Inferior parietal cortex (tissue), 1 donor: ENCODE results near the gene TRMT2A.
"Not testable (repeated sequence)": the region's sequence is repeated elsewhere in the genome, so short reads cannot be mapped to it uniquely, and the experiment has no call there.

ENCODE experiments used
- DNase-seq: peaks from one replicate; pipeline ENCODE4 v3.0.0-alpha.2; 2016; ENCODE audit errors: extremely low spot score

The TRMT2A gene, protein sequence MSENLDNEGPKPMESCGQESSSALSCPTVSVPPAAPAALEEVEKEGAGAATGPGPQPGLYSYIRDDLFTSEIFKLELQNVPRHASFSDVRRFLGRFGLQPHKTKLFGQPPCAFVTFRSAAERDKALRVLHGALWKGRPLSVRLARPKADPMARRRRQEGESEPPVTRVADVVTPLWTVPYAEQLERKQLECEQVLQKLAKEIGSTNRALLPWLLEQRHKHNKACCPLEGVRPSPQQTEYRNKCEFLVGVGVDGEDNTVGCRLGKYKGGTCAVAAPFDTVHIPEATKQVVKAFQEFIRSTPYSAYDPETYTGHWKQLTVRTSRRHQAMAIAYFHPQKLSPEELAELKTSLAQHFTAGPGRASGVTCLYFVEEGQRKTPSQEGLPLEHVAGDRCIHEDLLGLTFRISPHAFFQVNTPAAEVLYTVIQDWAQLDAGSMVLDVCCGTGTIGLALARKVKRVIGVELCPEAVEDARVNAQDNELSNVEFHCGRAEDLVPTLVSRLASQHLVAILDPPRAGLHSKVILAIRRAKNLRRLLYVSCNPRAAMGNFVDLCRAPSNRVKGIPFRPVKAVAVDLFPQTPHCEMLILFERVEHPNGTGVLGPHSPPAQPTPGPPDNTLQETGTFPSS

DNA sequence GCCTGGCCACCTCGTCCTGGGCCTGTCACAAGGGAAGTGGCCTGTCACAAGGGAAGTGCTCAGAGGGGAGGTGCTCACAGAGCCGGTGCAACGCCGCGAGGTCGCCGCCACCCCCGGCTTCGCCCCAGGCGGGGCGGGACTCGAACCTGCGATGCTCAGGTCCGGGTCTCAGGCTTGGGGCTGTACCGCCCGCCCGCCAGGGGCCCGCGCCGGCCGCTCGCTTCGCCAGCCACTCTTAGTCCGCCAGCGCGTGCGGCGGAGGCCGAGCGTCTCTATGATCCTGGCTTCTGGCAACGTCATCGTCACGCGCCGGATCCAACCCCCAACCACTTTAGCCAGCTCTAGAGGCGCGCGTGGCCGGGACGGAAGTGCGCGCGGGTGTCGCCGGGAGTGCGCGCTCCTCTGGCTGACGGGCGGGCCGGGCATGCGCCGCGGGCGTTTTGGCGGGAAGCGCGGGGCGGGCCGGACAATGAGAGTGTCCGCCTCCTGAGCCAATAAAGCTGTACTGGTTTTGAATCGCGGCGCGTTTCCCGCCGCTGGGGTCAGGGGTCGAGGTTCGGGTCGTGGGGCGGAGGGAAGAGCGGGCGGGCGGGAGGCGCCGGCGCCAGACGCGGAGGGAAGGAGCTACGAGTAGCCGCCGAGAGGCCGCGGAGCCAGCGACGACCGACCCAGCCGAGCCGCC lies at the start of gene TRMT2A:
TRMT2A (minus strand) TSS at position 276 of the 682 bp plus-strand sequence. CDS start 320 bp downstream, outside the sequence.
- peak; percentile 100 for DNase-seq

DNA sequence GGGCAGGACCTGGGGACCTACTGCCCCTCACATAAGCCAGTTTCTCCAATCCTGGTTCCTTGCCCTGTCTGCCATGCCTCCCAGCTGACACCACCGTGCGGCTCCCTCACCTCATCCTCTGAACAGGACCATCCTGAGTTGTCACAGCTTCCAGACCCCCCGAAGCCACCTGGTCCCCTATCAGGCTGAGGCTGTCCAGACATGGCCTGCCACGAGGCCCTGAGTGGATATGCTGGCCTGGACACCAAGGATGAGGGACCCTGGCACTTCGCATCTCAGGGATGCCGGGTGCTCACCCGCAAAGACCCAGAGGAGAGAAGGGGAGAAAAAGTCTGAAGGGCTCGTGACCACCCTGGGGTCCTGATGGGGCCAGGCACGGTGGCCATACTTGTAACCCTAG lies 49.7 kb upstream of the TRMT2A start:
- DNase-seq = no peak

DNA sequence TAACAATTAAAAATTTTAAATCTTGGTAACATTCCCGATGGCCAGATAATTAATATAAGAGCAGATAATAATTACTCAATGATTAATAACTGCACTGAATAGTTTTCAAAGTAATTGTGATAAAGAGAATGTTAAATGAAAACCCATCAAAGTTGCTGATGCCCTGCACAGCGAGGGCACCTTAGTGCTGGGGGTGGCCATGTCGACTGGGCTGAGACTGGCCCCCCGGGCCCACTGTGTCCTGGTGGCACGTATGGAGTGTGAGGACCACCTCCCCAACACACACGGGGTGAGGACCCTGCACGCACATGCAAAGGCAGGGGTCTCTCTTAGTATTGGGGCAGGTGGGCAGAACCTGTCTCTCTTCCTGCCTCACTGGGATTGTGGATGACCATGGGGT lies 48.9 kb upstream of the TRMT2A start:
- no peak for DNase-seq

DNA sequence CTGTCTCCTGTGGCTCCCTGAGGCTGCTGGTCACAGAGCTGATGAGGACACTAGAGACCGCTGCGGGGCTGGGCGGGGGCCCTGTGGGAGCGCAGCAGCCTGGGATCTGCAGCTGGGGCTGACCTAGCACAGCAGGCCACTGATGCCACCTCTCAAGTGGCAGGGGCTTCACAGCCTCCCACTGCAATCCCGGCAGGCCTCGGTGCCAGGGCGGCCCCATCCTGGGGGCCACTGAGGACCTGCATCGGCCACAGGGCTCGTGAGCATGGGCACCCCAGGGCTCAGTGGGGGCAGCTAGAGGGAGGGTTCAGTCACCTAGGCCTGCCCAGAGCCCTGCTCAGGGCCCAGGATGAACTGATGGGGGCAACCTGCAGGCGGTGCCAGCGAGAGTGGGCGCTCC lies 48.4 kb upstream of the TRMT2A start:
- no peak for DNase-seq

DNA sequence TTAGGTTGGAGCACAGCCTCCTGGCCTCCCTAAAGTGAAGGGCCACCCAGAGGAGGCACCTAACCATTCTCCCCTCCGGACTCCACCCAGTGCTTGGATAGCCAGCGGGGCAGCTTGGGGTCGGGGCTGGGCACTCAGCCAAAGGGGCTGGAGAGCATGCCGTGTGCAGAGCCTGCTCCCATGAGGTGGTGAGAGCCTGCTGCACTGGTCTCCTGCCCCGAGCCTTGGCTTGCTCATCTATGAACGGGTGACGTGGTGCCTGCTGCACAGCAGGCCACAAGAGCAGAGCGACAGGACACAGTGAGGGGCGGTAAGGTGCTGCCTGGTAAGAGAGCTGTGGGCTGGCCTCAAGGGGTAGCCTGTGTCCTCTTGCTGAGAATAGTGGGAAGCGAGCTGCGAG lies 47.8 kb upstream of the TRMT2A start:
- no peak for DNase-seq

DNA sequence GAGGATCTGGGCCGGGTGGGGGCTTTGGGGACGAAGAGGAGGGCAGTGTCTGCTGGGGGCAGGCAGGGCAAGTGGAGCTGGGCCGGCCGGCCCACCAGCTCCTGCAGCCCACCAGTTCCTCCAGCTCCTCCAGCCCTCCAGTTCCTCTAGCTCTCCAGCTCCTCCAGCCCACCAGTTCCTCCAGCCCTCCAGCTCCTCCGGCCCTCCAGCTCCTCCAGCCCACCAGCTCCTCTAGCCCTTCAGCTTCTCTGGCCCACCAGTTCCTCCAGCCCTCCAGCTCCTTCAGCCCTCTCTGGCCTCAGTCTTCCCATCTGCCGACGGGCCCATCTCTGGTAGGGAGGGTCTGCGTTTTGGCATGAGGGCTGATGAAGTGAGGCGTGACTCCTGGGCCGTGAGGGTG lies 43.0 kb upstream of the TRMT2A start:
- DNase-seq = no peak

DNA sequence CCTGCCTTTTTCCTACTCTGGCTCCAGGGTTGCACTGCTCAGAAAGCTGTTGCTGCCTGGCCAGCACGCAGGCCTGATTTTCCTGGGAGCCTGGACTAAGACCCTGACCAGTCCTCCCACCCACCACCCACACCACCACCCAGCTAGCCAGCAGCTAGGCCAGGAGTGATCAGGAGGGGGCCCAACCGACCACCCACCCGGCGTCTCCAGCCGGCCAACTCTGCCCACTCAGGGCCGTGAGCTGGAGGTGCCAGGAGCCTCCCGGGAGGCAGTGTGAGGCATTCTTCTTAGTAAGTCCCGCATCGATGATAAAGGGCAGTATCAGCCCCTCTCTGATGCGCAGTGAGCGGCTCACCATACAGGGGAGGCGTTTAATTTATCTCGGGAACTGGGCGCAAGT lies 42.5 kb upstream of the TRMT2A start:
- not testable (repeated sequence) for DNase-seq

DNA sequence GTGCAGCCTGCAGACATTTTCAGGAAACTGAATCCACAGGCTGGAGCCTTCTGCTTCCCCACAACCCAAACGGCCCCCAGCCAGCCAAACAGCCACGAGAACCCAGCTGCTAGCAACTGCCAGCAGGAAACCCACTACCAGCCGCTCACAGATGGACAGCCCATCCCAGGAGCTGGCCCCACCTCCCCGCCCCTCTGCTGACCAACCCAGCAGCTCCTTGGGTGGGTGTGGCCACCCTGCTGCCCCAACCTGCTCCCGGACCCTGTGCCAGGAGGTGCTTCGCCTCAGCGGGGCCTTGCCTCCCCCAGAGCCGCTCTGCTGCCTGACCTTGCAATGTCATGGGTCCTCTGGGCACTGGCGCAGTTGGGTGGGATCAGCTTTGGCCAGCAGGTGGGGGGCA lies 42.0 kb upstream of the TRMT2A start:
- DNase-seq = no peak

DNA sequence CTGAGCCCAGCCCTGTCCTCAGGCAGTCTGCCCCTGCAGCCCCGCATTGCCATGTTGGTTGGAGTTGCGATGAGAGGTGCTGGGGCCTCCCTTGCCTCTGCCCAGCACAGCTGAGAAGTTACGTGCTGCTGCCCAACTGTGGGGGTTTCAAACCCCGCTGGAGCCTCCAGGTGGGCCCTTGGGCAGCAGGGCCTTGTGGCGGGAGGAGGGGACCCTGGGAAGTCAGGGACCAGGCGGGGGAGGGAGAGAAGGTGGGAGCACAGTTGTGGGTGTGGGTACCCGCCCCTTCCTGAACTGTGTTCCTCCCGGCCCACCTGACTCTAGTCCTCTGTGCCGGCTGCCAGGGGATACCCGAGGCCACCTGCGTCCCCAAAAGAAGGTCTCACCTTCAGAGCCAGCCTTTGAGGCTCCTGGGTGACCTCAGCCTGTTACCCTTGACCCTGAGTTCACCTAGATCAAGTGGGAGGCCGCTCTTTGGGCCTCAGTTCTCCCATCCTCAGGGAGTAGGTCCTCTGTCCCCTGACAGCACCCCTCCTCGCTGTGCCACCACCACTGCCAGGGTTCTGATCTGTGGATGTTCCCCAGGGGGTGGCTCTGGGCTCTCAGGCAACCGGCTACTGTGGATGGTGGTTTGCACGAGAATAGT lies 41.5 kb upstream of the TRMT2A start:
- no peak for DNase-seq

DNA sequence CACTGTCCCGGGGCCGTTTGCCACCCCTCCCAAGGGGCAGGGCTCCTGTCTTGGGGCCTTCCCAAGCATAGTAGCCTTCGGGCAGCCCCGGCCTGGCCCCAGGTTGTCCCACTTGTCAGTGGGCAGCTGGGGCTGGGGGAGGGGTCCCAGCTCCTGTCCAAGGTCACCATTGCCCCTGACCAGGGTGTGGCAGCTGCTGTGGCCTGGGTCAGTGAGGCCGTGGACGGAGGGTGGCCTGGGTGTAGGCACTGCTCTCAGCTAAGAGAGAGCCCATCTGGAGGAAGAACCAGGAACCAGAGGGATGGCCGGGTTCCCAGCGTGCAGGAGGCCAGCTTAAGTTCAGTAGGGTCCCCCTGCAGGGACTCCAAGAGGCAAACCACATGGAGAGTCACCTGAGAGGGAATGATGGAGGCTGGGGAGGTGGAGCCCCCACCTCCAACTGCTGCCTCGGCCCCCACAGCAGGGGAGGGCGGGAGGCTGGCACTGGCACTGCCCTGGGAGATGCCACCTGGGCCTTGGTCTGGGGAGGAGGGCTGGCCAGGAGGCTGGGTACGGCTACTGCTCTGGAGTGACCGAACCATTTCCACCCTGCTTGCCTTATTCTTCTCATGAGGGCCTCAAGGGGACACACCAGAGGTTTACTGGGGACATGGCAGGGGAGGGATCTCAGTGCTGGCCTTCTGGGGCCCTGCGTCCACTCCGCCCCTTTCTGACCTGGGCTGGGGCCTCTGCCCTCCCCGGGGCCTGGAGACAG lies 40.6 kb upstream of the TRMT2A start:
- DNase-seq = no peak

DNA sequence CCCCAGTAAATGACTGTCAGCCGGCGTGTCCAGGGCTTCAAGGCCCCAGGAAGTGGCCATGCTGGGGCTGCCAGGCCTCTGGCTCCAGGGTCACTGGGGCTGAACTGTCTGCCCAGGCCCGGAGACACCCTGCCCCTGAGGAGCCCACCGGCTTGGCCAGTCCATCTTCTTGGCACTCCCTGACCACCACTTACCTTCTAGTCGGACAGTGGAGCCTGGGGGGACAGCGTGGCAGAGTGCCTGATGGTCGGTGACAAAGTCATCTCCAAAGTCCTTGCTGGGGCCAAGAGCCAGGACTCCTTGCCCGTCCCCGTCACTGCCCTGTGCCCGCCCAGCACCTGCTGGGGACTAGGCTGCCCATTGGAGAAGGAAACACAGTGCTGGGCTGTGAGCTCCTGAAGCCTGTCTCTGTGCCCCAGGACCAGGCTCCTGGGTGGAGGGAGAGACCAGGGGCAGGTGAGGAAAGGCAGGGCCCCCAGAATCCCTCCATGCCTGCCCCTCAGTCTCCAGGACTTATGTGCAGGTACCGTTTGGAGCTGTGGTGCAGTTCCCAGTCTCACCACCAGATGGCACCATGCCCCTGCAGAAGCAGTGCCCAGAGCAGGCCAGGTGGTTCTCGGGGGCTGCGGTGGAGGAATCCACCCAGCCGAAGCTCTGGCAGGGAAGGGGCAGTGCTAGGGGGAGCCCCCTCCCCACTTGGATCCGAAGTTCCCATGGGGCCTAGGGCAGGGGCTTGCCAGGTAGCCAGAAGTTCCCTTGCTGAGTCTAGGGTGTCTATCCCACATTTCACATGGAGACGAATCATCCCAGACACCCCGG lies 39.8 kb upstream of the TRMT2A start:
- DNase-seq = peak; percentile 87

DNA sequence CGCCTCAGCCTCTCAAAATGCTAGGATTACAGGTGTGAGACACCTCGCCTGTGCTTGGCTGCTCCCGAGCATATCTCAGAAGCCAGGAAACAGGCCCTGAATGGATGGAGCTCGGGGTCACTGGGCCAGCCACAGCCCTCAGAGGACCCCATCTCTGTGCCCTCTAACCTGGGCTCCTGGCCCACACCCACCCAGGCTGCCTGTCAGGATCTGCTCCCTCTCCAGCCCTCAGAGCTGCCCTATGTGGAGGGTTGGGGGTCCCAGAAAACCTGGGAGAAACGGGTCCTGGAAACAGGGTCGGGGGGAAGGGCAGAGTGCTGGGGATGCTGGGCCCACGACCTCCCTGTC lies 39.0 kb upstream of the TRMT2A start:
- no peak for DNase-seq

DNA sequence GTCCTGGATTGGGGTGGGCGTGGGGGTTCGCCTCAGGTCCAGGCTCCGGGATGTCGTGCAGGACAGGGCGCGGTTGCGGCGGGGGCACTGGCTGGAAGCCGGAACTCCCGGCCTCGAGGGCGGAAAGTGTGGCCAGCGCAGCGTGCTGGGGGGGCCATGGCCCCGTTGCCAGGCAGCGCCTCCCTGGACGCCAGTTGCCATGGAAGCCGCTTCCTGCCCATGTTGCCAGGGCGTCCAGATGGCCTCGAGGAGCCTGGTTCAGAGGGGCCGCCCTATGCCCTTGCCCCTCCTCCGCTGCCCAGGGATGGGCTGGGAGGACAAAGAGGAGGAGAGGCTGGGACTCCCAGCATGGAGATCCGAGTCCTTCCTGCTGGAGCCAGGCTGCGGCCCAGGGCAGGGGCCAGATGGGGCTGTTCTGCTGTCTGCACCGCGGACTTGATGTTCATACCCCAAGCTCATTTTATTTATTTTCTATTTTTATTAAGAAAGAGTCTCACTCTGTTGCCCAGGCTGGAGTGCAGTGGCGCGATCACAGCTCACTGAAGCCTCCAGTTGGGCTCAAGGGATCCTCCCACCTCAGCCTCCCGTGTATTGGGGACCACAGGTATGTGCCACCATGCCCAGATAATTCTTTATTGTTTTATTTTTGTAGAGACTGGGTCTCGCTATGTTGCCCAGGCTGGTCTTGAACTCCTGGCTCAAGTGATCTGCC lies 38.5 kb upstream of the TRMT2A start:
- DNase-seq = peak; percentile 56

DNA sequence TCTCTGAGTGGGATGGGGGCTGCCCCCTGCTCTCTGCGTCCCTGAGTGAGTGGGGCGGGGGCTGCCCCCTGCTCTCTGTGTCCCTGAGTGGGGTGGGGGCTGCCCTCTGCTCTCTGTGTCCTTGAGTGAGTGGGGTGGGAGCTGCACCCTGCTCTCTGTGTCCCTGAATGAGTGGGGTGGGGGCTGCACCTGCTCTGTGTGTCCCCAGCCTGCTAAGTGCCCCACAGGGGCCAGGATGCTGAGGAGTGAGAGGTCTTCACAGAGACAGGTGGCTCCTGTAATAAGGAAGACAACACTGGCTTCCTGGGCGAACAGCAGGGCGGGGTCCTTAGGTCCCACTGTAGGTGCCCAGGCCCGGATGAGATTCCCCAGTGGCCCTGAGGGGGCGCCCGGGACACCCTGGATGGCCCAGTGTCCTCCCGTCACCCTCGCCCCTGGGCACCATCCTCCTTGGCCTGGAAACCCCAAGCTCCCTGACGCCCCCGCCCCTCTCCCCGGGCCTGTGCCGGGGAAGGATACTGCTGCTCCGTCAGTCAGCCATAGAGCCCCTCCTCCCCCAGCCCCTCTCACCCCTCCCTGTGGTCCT lies 37.7 kb upstream of the TRMT2A start:
- DNase-seq = no peak

DNA sequence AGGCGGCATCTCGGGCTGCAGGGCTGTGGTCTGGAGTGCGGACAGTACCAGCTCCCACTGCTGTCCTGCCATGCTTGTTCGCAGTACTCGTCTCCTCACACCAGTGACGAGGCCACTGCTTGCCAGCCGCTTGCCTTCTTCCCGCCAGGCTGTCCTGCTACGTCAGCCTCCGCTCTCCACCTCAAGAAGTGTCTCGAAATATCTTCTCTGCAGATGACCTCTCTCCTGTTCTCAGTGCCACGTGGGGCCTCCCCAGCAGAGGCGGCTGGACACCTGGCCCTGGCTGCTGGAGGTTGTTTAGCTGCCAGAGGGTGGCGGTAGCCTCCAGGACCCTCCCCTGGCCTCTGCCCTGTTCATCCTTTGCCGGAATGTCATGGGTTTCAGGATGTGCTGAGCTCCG lies 36.9 kb upstream of the TRMT2A start:
- DNase-seq = no peak

DNA sequence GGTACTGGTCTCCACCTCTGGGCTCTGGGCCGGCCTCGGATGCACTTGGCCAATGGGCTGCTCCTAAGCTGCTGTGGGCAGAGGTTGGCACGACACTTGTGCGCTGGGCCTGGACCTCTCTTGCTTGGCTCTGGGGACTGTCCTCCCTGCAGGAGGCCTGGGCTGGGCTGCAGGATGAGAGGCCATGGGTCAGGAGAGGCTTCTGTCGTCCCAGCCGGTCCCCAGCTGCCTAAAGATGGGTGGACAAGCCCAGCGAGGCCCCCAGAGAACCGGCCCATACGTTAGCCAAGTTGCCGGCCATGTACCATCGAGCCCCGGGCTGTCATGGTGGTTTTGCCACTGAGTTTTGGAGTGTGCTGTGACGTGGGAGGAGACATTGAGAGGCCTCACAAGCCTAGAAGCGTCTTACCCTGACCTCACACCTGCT lies 35.5 kb upstream of the TRMT2A start:
- DNase-seq = no peak

DNA sequence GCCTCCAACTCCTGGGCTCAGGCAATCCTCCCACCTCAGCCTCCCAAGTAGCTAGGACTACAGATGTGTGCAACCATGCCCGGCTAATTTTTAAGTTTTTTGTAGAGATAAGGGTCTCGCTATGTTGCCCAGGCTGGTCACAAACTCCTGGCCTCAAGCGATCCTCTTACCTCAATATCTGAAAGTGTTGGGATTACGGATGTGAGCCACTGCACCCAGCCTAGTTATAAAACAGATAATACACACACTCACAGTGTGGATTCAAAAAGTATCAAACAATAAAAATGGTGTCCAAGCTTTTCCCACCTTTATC lies 34.2 kb upstream of the TRMT2A start:
- no peak for DNase-seq

DNA sequence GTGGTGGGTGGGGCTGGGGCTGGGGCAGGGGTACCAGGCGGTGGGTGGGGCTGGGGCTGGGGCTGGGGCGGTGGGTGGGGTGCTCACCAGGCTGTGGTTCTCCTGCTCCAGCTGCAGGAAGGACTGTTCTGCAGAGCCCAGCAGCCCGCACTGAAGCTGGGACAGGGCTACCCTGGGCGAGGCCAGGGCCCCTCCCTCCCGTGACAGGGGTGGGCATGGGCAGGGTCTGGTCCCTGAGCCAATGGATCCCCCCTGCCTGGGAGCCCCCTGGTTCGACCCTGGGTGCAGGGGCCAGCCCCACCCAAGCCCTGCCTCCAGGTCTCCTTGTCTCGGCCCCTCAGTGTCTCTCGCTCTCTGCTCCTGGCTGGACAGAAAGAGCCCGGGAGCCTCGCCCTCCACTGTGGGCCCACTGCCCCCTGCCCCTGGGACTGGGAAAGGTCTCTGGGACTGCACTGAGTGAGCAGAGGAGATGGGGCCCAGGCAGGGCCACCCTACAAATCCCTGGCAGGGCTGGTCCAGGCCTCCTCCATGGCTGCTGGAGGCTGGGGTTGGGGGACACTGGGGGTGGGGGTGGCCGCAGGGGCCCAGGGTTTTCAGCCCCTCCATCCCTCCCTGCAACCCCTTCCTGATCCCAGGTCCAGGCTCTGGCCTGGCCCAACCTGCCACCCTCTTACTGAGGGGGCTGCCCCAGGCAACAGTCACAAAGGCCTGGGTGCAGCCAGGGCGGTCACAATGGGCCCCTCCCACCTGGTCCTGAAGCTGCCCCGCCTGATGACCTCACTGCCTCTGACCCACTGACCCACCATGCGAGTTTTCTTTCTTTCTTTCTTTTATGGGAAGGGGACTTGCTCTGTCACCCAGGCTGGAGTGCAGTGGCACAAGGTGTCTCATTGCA lies 33.6 kb upstream of the TRMT2A start, which contains the start of gene CCDC188:
CCDC188 (minus strand) TSS at position 675 of the 895 bp plus-strand sequence; CDS start at position 606, 69 bp downstream.
- DNase-seq = no peak
